Measurements from ENCODE around the gene IQSEC1. TPM values are rescaled to one million over a fixed set of nuclear protein-coding genes. Genes with fewer than 3 reads are reported as not detected.

The IQSEC1 gene
- total RNA-seq, 1 donor from 2014 or later = 27.1 TPM

GRCh38 chr3:13085081-13085845 lies 12.0 kb upstream of the IQSEC1 start:
- Histone ChIP-seq H3K4me1 (ENCODE audit: control insufficient read depth in 3 of 3, insufficient read depth in 3 of 3, low read length in 3 of 3) (peaks cover 13 to 22% (median 20%) of the 10 kb centered on the region in 3 donors), H3K36me3 (ENCODE audit: control insufficient read depth in 3 of 3, insufficient read depth in 3 of 3, low read length in 3 of 3) (no peaks in the 10 kb centered on the region), H3K9me3 (ENCODE audit: control insufficient read depth in 3 of 3, low read length in 3 of 3) (no peaks in the 10 kb centered on the region), H3K27me3 (ENCODE audit: control insufficient read depth in 3 of 3, insufficient read depth in 3 of 3, low read length in 3 of 3) (peaks cover 0 to 4% (median 0%) of the 10 kb centered on the region in 3 donors), H3K4me3 (ENCODE audit: low read length in 3 of 3) (no peak overlapping the region), H3K27ac (ENCODE audit: low read depth, low read length) (no peak overlapping the region), H3K9ac (ENCODE audit: low read depth in 1 of 3, low read length in 3 of 3) (no peak overlapping the region)

- H3K27me3 ChIP-seq (ENCODE audit: control insufficient read depth in 3 of 3, insufficient read depth in 3 of 3, low read length in 3 of 3) = peaks cover 0 to 4% (median 0%) of the 10 kb centered on the region in 3 donors
- no peaks in the 10 kb centered on the region for H3K9me3 ChIP-seq (ENCODE audit: control insufficient read depth in 3 of 3, low read length in 3 of 3)
- H3K27ac ChIP-seq (ENCODE audit: low read depth, low read length) = no peak overlapping the region
- H3K4me1 ChIP-seq (ENCODE audit: control insufficient read depth in 3 of 3, insufficient read depth in 3 of 3, low read length in 3 of 3) = peaks cover 19 to 29% (median 23%) of the 10 kb centered on the region in 3 donors
- H3K36me3 ChIP-seq (ENCODE audit: control insufficient read depth in 3 of 3, insufficient read depth in 3 of 3, low read length in 3 of 3) = no peaks in the 10 kb centered on the region
- H3K9ac ChIP-seq (ENCODE audit: low read depth in 1 of 3, low read length in 3 of 3) = no peak overlapping the region
- no peak overlapping the region for H3K4me3 ChIP-seq (ENCODE audit: low read length in 3 of 3)
Observed at GRCh38 chr3:13083898-13084297, 10.7 kb upstream of the IQSEC1 start.

- Histone ChIP-seq H3K9ac (ENCODE audit: low read depth in 1 of 3, low read length in 3 of 3) (no peak overlapping the region), H3K4me1 (ENCODE audit: control insufficient read depth in 3 of 3, insufficient read depth in 3 of 3, low read length in 3 of 3) (peaks cover 25 to 34% (median 27%) of the 10 kb centered on the region in 3 donors), H3K9me3 (ENCODE audit: control insufficient read depth in 3 of 3, low read length in 3 of 3) (no peaks in the 10 kb centered on the region), H3K27ac (ENCODE audit: low read depth, low read length) (no peak overlapping the region), H3K4me3 (ENCODE audit: low read length in 3 of 3) (no peak overlapping the region), H3K27me3 (ENCODE audit: control insufficient read depth in 3 of 3, insufficient read depth in 3 of 3, low read length in 3 of 3) (peaks cover 0 to 4% (median 0%) of the 10 kb centered on the region in 3 donors), H3K36me3 (ENCODE audit: control insufficient read depth in 3 of 3, insufficient read depth in 3 of 3, low read length in 3 of 3) (no peaks in the 10 kb centered on the region)
Observed at GRCh38 chr3:13083254-13083653, 10.0 kb upstream of the IQSEC1 start.

DNA sequence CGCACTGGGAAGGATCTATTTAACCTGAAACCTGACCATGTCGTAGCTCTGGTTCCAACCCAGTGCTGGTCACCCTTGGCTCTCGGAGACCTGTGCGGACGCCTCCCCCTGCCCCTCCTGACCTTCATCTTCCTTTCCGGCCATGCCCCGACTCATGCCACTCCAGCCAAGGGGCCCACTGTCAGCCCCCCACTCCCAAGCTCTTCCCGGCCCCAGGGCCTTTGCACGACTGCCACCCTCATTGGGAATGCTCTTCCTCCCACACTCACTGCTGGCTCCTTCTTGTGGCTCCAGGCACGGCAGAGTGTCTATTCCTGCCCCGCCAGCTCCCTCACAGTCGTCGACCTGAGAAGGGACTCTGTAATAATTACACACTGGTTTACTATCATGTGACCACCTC lies 9.4 kb upstream of the IQSEC1 start:
- no peak overlapping the region for H3K4me3 ChIP-seq (ENCODE audit: low read length in 3 of 3)
- no peaks in the 10 kb centered on the region for H3K36me3 ChIP-seq (ENCODE audit: control insufficient read depth in 3 of 3, insufficient read depth in 3 of 3, low read length in 3 of 3)
- H3K9me3 ChIP-seq (ENCODE audit: control insufficient read depth in 3 of 3, low read length in 3 of 3) = no peaks in the 10 kb centered on the region
- no peak overlapping the region for H3K9ac ChIP-seq (ENCODE audit: low read depth in 1 of 3, low read length in 3 of 3)
- peaks cover 0 to 4% (median 0%) of the 10 kb centered on the region in 3 donors for H3K27me3 ChIP-seq (ENCODE audit: control insufficient read depth in 3 of 3, insufficient read depth in 3 of 3, low read length in 3 of 3)
- no peak overlapping the region for H3K27ac ChIP-seq (ENCODE audit: low read depth, low read length)
- peaks cover 27 to 38% (median 28%) of the 10 kb centered on the region in 3 donors for H3K4me1 ChIP-seq (ENCODE audit: control insufficient read depth in 3 of 3, insufficient read depth in 3 of 3, low read length in 3 of 3)

DNA sequence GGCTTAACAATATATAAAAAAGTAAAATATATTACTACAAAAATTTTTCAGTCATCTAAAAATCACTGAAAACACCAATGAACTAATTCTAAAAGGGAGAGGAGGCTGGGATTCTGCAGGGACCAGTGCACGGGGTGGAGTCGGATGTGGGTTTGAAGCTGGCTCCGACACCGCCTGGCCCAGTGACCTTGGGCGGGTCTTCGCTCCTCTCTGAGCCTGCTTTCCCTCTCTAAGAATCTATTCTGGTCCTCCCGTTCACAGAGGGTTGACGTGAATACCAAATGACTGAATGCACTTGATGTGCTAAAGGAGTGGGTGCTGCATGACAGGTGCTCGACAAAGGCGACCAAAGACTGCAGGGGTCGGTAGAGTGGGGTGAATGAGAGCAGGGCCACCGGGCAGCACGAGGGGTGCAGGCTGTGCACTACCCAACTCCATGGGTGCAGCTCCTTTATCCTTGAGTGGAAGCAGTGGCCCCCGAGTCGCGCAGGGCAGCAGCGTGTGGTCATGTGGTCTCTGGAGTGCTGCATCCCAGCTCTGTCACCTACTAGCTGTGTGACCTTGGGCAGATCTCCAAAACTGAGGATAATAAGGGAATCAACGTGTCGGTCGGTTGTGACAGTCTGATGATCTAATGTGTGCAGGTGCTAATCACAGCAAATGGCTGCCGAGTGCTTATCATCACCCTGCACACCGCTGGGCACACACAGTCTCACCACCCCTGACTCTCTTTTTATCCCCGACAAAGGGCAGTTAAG lies 8.6 kb upstream of the IQSEC1 start:
- Histone ChIP-seq H3K36me3 (ENCODE audit: control insufficient read depth in 3 of 3, insufficient read depth in 3 of 3, low read length in 3 of 3) (no peaks in the 10 kb centered on the region), H3K27me3 (ENCODE audit: control insufficient read depth in 3 of 3, insufficient read depth in 3 of 3, low read length in 3 of 3) (peaks cover 0 to 4% (median 0%) of the 10 kb centered on the region in 3 donors), H3K27ac (ENCODE audit: low read depth, low read length) (no peak overlapping the region), H3K4me1 (ENCODE audit: control insufficient read depth in 3 of 3, insufficient read depth in 3 of 3, low read length in 3 of 3) (peaks cover 27 to 44% (median 34%) of the 10 kb centered on the region in 3 donors), H3K4me3 (ENCODE audit: low read length in 3 of 3) (no peak overlapping the region), H3K9ac (ENCODE audit: low read depth in 1 of 3, low read length in 3 of 3) (peak overlapping the region in 1 of 3 donors; percentile 33), H3K9me3 (ENCODE audit: control insufficient read depth in 3 of 3, low read length in 3 of 3) (no peaks in the 10 kb centered on the region)

GRCh38 chr3:13080591-13080990 lies 7.4 kb upstream of the IQSEC1 start:
- no peaks in the 10 kb centered on the region for H3K36me3 ChIP-seq (ENCODE audit: control insufficient read depth in 3 of 3, insufficient read depth in 3 of 3, low read length in 3 of 3)
- peaks cover 27 to 47% (median 39%) of the 10 kb centered on the region in 3 donors for H3K4me1 ChIP-seq (ENCODE audit: control insufficient read depth in 3 of 3, insufficient read depth in 3 of 3, low read length in 3 of 3)
- no peak overlapping the region for H3K4me3 ChIP-seq (ENCODE audit: low read length in 3 of 3)
- H3K27me3 ChIP-seq (ENCODE audit: control insufficient read depth in 3 of 3, insufficient read depth in 3 of 3, low read length in 3 of 3) = peaks cover 6 to 10% (median 7%) of the 10 kb centered on the region in 3 donors
- H3K9me3 ChIP-seq (ENCODE audit: control insufficient read depth in 3 of 3, low read length in 3 of 3) = no peaks in the 10 kb centered on the region
- H3K27ac ChIP-seq (ENCODE audit: low read depth, low read length) = no peak overlapping the region
- no peak overlapping the region for H3K9ac ChIP-seq (ENCODE audit: low read depth in 1 of 3, low read length in 3 of 3)

DNA sequence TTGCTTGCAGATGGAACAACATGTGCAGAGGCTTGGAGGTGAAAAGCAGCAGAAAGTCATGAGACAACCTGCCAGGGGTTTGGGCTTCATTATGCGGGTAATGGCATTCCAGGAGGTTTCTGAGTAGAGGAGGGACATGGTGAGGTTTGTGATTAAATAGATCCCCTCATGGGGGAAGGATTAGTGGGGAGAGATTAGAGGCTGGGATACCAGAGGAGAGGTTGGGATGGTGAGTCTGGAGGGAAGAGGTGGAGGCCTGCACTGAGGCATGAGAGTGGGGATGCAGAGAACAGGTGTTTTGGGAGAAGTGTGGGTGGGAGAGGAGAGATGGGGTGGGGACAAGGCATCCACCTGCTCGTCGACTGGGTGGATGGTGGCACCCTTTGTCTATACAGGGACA lies 6.8 kb upstream of the IQSEC1 start:
- H3K4me1 ChIP-seq (ENCODE audit: control insufficient read depth in 3 of 3, insufficient read depth in 3 of 3, low read length in 3 of 3) = peaks cover 27 to 47% (median 39%) of the 10 kb centered on the region in 3 donors
- no peak overlapping the region for H3K4me3 ChIP-seq (ENCODE audit: low read length in 3 of 3)
- H3K27me3 ChIP-seq (ENCODE audit: control insufficient read depth in 3 of 3, insufficient read depth in 3 of 3, low read length in 3 of 3) = peaks cover 10 to 15% (median 12%) of the 10 kb centered on the region in 3 donors
- no peak overlapping the region for H3K27ac ChIP-seq (ENCODE audit: low read depth, low read length)
- H3K9me3 ChIP-seq (ENCODE audit: control insufficient read depth in 3 of 3, low read length in 3 of 3) = no peaks in the 10 kb centered on the region
- H3K9ac ChIP-seq (ENCODE audit: low read depth in 1 of 3, low read length in 3 of 3) = no peak overlapping the region
- H3K36me3 ChIP-seq (ENCODE audit: control insufficient read depth in 3 of 3, insufficient read depth in 3 of 3, low read length in 3 of 3) = no peaks in the 10 kb centered on the region

- H3K36me3 ChIP-seq (ENCODE audit: control insufficient read depth in 3 of 3, insufficient read depth in 3 of 3, low read length in 3 of 3) = no peaks in the 10 kb centered on the region
- peaks cover 27 to 47% (median 39%) of the 10 kb centered on the region in 3 donors for H3K4me1 ChIP-seq (ENCODE audit: control insufficient read depth in 3 of 3, insufficient read depth in 3 of 3, low read length in 3 of 3)
- no peak overlapping the region for H3K4me3 ChIP-seq (ENCODE audit: low read length in 3 of 3)
- H3K27ac ChIP-seq (ENCODE audit: low read depth, low read length) = no peak overlapping the region
- no peak overlapping the region for H3K9ac ChIP-seq (ENCODE audit: low read depth in 1 of 3, low read length in 3 of 3)
- H3K9me3 ChIP-seq (ENCODE audit: control insufficient read depth in 3 of 3, low read length in 3 of 3) = no peaks in the 10 kb centered on the region
- peaks cover 15 to 20% (median 17%) of the 10 kb centered on the region in 3 donors for H3K27me3 ChIP-seq (ENCODE audit: control insufficient read depth in 3 of 3, insufficient read depth in 3 of 3, low read length in 3 of 3)
Observed at GRCh38 chr3:13079510-13079909, 6.3 kb upstream of the IQSEC1 start.

DNA sequence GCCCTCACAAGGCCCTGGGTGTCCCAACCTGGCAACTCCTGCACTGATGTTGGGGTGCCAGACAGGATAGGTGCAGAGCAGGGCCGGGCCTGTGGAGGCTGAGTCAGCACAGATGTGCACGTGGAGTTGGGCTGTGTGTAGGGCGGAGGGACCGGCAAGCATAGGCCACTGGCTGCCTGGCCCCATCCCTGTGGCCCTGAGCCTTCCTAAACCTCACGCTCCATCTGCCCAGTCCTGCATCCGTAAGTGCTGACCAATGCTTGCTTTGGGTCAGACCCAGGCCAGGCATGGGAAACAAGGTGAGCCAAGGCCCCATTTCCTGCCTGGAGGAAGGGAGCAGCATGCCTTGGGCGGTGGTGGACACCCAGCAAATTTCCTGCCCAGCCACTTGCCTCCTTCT lies 5.8 kb upstream of the IQSEC1 start:
- H3K4me1 ChIP-seq (ENCODE audit: control insufficient read depth in 3 of 3, insufficient read depth in 3 of 3, low read length in 3 of 3) = peaks cover 27 to 47% (median 41%) of the 10 kb centered on the region in 3 donors
- H3K9ac ChIP-seq (ENCODE audit: low read depth in 1 of 3, low read length in 3 of 3) = peak overlapping the region in 1 of 3 donors; percentile 33
- H3K27me3 ChIP-seq (ENCODE audit: control insufficient read depth in 3 of 3, insufficient read depth in 3 of 3, low read length in 3 of 3) = peaks cover 20 to 25% (median 22%) of the 10 kb centered on the region in 3 donors
- H3K36me3 ChIP-seq (ENCODE audit: control insufficient read depth in 3 of 3, insufficient read depth in 3 of 3, low read length in 3 of 3) = no peaks in the 10 kb centered on the region
- no peak overlapping the region for H3K4me3 ChIP-seq (ENCODE audit: low read length in 3 of 3)
- no peaks in the 10 kb centered on the region for H3K9me3 ChIP-seq (ENCODE audit: control insufficient read depth in 3 of 3, low read length in 3 of 3)
- no peak overlapping the region for H3K27ac ChIP-seq (ENCODE audit: low read depth, low read length)
